Measurements from ENCODE around the gene FFAR3.

DNA sequence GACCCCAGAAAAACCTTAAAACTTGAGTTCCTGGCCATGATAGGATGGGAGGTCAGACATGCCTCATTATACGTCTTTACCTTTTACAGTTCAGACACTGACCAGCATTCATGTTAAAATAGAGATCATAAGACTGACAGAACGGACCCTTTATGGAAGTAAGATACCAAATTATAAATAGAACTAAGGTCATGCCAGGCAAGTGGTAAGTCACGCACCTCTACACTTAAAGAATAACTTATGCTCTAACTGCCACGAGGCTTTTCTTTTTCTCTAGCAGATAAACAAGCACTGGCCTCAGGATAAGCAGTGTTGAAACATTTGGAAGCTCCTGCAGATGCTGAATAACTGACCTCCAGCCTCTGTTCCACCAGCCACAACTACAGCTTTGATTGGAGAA, 41.0 kb downstream of the FFAR3 start:
- TF ChIP-seq POLR2A (IDR thresholded peaks at IDR 0.05; ENCODE audit: low read length) (no peak), BHLHE40 (IDR thresholded peaks at IDR 0.05; ENCODE audit: low read depth, low read length) (no peak), JUNB (IDR thresholded peaks at IDR 0.05) (no peak)
- TF ChIP-seq, protein P1, sequence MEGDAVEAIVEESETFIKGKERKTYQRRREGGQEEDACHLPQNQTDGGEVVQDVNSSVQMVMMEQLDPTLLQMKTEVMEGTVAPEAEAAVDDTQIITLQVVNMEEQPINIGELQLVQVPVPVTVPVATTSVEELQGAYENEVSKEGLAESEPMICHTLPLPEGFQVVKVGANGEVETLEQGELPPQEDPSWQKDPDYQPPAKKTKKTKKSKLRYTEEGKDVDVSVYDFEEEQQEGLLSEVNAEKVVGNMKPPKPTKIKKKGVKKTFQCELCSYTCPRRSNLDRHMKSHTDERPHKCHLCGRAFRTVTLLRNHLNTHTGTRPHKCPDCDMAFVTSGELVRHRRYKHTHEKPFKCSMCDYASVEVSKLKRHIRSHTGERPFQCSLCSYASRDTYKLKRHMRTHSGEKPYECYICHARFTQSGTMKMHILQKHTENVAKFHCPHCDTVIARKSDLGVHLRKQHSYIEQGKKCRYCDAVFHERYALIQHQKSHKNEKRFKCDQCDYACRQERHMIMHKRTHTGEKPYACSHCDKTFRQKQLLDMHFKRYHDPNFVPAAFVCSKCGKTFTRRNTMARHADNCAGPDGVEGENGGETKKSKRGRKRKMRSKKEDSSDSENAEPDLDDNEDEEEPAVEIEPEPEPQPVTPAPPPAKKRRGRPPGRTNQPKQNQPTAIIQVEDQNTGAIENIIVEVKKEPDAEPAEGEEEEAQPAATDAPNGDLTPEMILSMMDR (IDR thresholded peaks at IDR 0.05), result no peak

All from A549 (cell line).